DND-41 (cell line): Measurements from ENCODE around the gene ABLIM1.

Source experiments
- CTCF ChIP-seq: IDR thresholded peaks from 2 replicates; pipeline ENCODE4 v1.5.1; 2012; ENCODE audit warnings: borderline replicate concordance, low read length, moderate library complexity, mild to moderate bottlenecking; ENCODE audit not compliant: poor library complexity, severe bottlenecking; ENCODE audit errors: extremely low read depth
- EZH2 ChIP-seq: IDR thresholded peaks from 3 replicates; pipeline ENCODE4 v1.6.1; 2012; ENCODE audit warnings: borderline replicate concordance, low read depth, mild to moderate bottlenecking, moderate library complexity, low read length, inconsistent platforms; ENCODE audit not compliant: severe bottlenecking

- TF ChIP-seq CTCF (no peak), EZH2 (no peak)
Measured at GRCh38 chr10:114603948-114604347, 54.1 kb downstream of the ABLIM1 start.
